Stimulated activated CD4-positive, alpha-beta T cell treated with anti-CD3 and anti-CD28 coated beads, Interleukin-2, amount 100 ng/mL, for 24 hours (primary cell): ENCODE results near the gene TMEM44.

ENCODE experiments used
- DNase-seq, 2 donors: peaks; one replicate each; pipeline ENCODE4 v3.0.0-alpha.2; 2020

TMEM44 gene

GRCh38 chr3:194575484-194576210 is 57.6 kb downstream of the TMEM44 start:
- no peak for DNase-seq

GRCh38 chr3:194574639-194575483 is 58.4 kb downstream of the TMEM44 start:
- no peak for DNase-seq

- peak; percentile 42 to 50 for DNase-seq
Measured at GRCh38 chr3:194573680-194574437, 59.4 kb downstream of the TMEM44 start.

- DNase-seq: no peak
Measured at GRCh38 chr3:194572944-194573491, 60.2 kb downstream of the TMEM44 start.

- no peak for DNase-seq
Measured at GRCh38 chr3:194572143-194572789, 61.0 kb downstream of the TMEM44 start.

- no peak for DNase-seq
Measured at GRCh38 chr3:194571491-194572142, 61.6 kb downstream of the TMEM44 start.

GRCh38 chr3:194570898-194571297 is 62.3 kb downstream of the TMEM44 start:
- DNase-seq: no peak

GRCh38 chr3:194570235-194570634 is 63.0 kb downstream of the TMEM44 start:
- no peak for DNase-seq

GRCh38 chr3:194569252-194569651 is 64.0 kb downstream of the TMEM44 start:
- no peak for DNase-seq

- no peak for DNase-seq
Measured at GRCh38 chr3:194565597-194566190, 67.5 kb downstream of the TMEM44 start.

GRCh38 chr3:194562986-194563385 is 70.2 kb downstream of the TMEM44 start:
- DNase-seq: no peak

GRCh38 chr3:194561306-194561974 is 71.8 kb downstream of the TMEM44 start:
- DNase-seq: no peak

- no peak for DNase-seq
Measured at GRCh38 chr3:194560047-194560446, 73.2 kb downstream of the TMEM44 start.

- DNase-seq: no peak
Measured at GRCh38 chr3:194559530-194559929, 73.7 kb downstream of the TMEM44 start.

- DNase-seq: no peak
Measured at GRCh38 chr3:194556086-194557056, 76.8 kb downstream of the TMEM44 start.

- DNase-seq: no peak
Measured at GRCh38 chr3:194555175-194556062, 77.8 kb downstream of the TMEM44 start.

GRCh38 chr3:194554473-194555123 is 78.6 kb downstream of the TMEM44 start:
- DNase-seq: no peak

- DNase-seq: no peak
Measured at GRCh38 chr3:194552327-194552949, 80.8 kb downstream of the TMEM44 start.
